ENCODE data around the gene AHDC1. TPM values are rescaled to one million over a fixed set of nuclear protein-coding genes. Genes with fewer than 3 reads are reported as not detected.
A peak's percentile ranks its signal among the peaks of the same experiment; 100 is the strongest.

AHDC1 gene
- total and polyA plus RNA-seq, 2 of the 13 experiments (the other 11 are each of a cell fraction or from before 2014, with no cell fraction given), result 1.0 to 2.7 TPM

- TF ChIP-seq TCF7 (IDR thresholded peaks at IDR 0.05; ENCODE audit: low read depth) (no peak), REL (CRISPR knock-in tag; conservative IDR thresholded peaks at IDR 0.05) (no peak)
These were observed 80.5 kb downstream of the AHDC1 start (continued) for GRCh38 chr1:27523337-27524020.

GRCh38 chr1:27522432-27523336, 81.3 kb downstream of the AHDC1 start:
- peak overlapping the region; percentile 55 for H3K9ac ChIP-seq (ENCODE audit: insufficient read depth, low read depth, low read length)
- peak; percentile 37 for FAIRE-seq
- CTCF ChIA-PET (ENCODE audit: low intra/inter-chr PET ratio, low total read pairs), result interaction anchor here (2.3 kb wide), 1 partner anchor 83 kb away, joined by 7 read pairs; no protein-coding TSS in a partner anchor
- peak; percentile 38; the same call in 1 of the 2 replicates for TF ChIP-seq PRDM10 (CRISPR knock-in tag; IDR thresholded peaks at IDR 0.05; ENCODE audit: low read depth)
- TF ChIP-seq TFE3 (CRISPR knock-in tag; IDR thresholded peaks at IDR 0.05), result 0 out of 2 replicates have a peak, but pooled peaks have one; percentile 18
- no peak; the same call in 1 of the 2 replicates for TF ChIP-seq KMT2B (CRISPR knock-in tag; IDR thresholded peaks at IDR 0.05)
- TF ChIP-seq ZNF44 (CRISPR knock-in tag; IDR thresholded peaks at IDR 0.05), result 0 out of 2 replicates have a peak, but pooled peaks have one; percentile 77
- TF ChIP-seq ZNF431 (CRISPR knock-in tag; IDR thresholded peaks at IDR 0.05; ENCODE audit: borderline replicate concordance, low read depth), result 0 out of 2 replicates have a peak, but pooled peaks have one; percentile 49
- 0 out of 2 replicates have a peak, but pooled peaks have one; percentile 22 for TF ChIP-seq ZNF430 (CRISPR knock-in tag; IDR thresholded peaks at IDR 0.05)
- peak; percentile 47 for TF ChIP-seq ZNF292 (CRISPR knock-in tag; IDR thresholded peaks at IDR 0.05; ENCODE audit: borderline replicate concordance, low read depth)
- TF ChIP-seq ESRRA (CRISPR knock-in tag; IDR thresholded peaks at IDR 0.05; ENCODE audit: low read depth), result peak; percentile 37; the same call in 1 of the 2 replicates
- TF ChIP-seq ZBTB39 (CRISPR knock-in tag; IDR thresholded peaks at IDR 0.05), result peak; percentile 55; the same call in 1 of the 2 replicates
- TF ChIP-seq ZNF850 (CRISPR knock-in tag; conservative IDR thresholded peaks at IDR 0.05), result no peak

More at GRCh38 chr1:27522432-27523336, 81.3 kb downstream of the AHDC1 start:
- H3K27ac ChIP-seq (ENCODE audit: extremely low read length, insufficient read depth, low read length), result peak overlapping the region; percentile 57
- H2AFZ ChIP-seq (ENCODE audit: low read length), result peak overlapping the region; percentile 1
- in situ Hi-C loops (cut with HindIII; ENCODE audit: extremely low pct_ligation_motif_present, low pct_unique_long_range_greater_than_20kb), result no loop called here
- no peaks in the 10 kb centered on the region for H3K27me3 ChIP-seq (ENCODE audit: control insufficient read depth in 1 of 2, insufficient read depth in 2 of 2, low read length in 2 of 2)
- intact Hi-C loops (cut with micrococcal nuclease; ENCODE audit: unreplicated experiment), result no loop called here
- H4K20me1 ChIP-seq (ENCODE audit: insufficient read depth, low read length), result no peaks in the 10 kb centered on the region
- POLR2A ChIA-PET, result interaction anchor here (0.6 to 2.7 kb wide), 6 partner anchors 9 to 84 kb away, joined by 3 to 10 read pairs (median 6); partner anchors contain the start of gene WASF2
- no peaks in the 10 kb centered on the region for H3K9me3 ChIP-seq (ENCODE audit: low read length)
- no peaks in the 10 kb centered on the region for H3K79me2 ChIP-seq (ENCODE audit: insufficient read depth, low read length)
- WGBS (ENCODE audit: low lambda C conversion rate), result 37% methylated on average over 25 of the region's 31 CpGs
- H3K36me3 ChIP-seq (replicated peaks in 1 of 2; ENCODE audit: control insufficient read depth in 1 of 2, insufficient read depth in 2 of 2, low read length in 2 of 2), result no peaks in the 10 kb centered on the region
- H3K4me1 ChIP-seq (ENCODE audit: insufficient read depth, low read length), result peaks cover 99% of the 10 kb centered on the region
- BruUV-seq (replicated peaks), result no TSS peak
- peak; percentile 67 for DNase-seq (ENCODE audit: low spot score)
- ATAC-seq, result peak; percentile 67
- peak overlapping the region; percentile 95 for H3K4me2 ChIP-seq (ENCODE audit: low read depth, low read length)
- peak overlapping the region; percentile 24 to 67 (median 43); a peak in 5 of 6 replicates for H3K4me3 ChIP-seq (replicated peaks in 1 of 3; ENCODE audit: insufficient read depth in 1 of 3, low read depth in 2 of 3, low read length in 3 of 3)

All from HepG2 (cell line).